H9 (cell line): ENCODE measurements around the gene SPATA31D4. TPM values are rescaled to one million over a fixed set of nuclear protein-coding genes. Genes with fewer than 3 reads are reported as not detected.

Experiments
- DNase-seq: peaks from one replicate; pipeline ENCODE4 v3.0.0-alpha.2; 2017
- H2AFZ ChIP-seq: one replicate; pipeline ENCODE4 v1.6.1; 2013; ENCODE audit warnings: mild to moderate bottlenecking, low read length, control low read depth, moderate library complexity
- H2AK5ac ChIP-seq: 2 replicates; pipeline ENCODE4 v1.6.1; 2013; ENCODE audit warnings: low read length, control low read depth, mixed read lengths; ENCODE audit not compliant: insufficient read length
- H2BK120ac ChIP-seq: one replicate; pipeline ENCODE4 v1.6.1; 2013; ENCODE audit warnings: low read depth, mild to moderate bottlenecking, low read length, control low read depth, inconsistent platforms; ENCODE audit not compliant: poor library complexity, severe bottlenecking
- H2BK12ac ChIP-seq: 2 replicates; pipeline ENCODE4 v1.6.1; 2013; ENCODE audit warnings: low read length, control low read depth, mixed read lengths, low read depth; ENCODE audit not compliant: insufficient read length
- H2BK15ac ChIP-seq: 2 replicates; pipeline ENCODE4 v1.6.1; 2013; ENCODE audit warnings: low read depth, low read length, control low read depth
- H2BK20ac ChIP-seq: one replicate; pipeline ENCODE4 v1.6.1; 2013; ENCODE audit warnings: low read depth, mild to moderate bottlenecking, low read length, control low read depth, inconsistent platforms; ENCODE audit not compliant: poor library complexity, severe bottlenecking
- H2BK5ac ChIP-seq: 2 replicates; pipeline ENCODE4 v1.6.1; 2013; ENCODE audit warnings: low read length, control low read depth, mixed read lengths; ENCODE audit not compliant: insufficient read length
- H3K14ac ChIP-seq: 2 replicates; pipeline ENCODE4 v1.6.1; 2013; ENCODE audit warnings: low read length, control low read depth; ENCODE audit not compliant: insufficient read depth
- H3K18ac ChIP-seq: 2 replicates; pipeline ENCODE4 v1.6.1; 2013; ENCODE audit warnings: low read depth, mild to moderate bottlenecking, mixed read lengths, low read length, control low read depth; ENCODE audit not compliant: insufficient read length
- H3K23ac ChIP-seq: 2 replicates; pipeline ENCODE4 v1.6.1; 2013; ENCODE audit warnings: low read length, control low read depth, mixed read lengths, low read depth; ENCODE audit not compliant: insufficient read length
- H3K23me2 ChIP-seq: 2 replicates; pipeline ENCODE4 v1.6.1; 2013; ENCODE audit warnings: low read depth, mild to moderate bottlenecking, mixed read lengths, low read length, control low read depth; ENCODE audit not compliant: insufficient read length, poor library complexity, severe bottlenecking
- H3K27ac ChIP-seq: 2 replicates; pipeline ENCODE4 v1.5.1; 2013; ENCODE audit warnings: low read length, control low read depth, mixed read lengths, low read depth; ENCODE audit not compliant: insufficient read length
- H3K27me3 ChIP-seq: 2 replicates; pipeline ENCODE4 v1.6.1; 2013; ENCODE audit warnings: low read length, control low read depth, inconsistent platforms; ENCODE audit not compliant: insufficient read depth
- H3K4ac ChIP-seq: 2 replicates; pipeline ENCODE4 v1.6.1; 2013; ENCODE audit warnings: low read depth, mild to moderate bottlenecking, control low read depth, inconsistent platforms, low read length, moderate library complexity
- H3K4me1 ChIP-seq: 2 replicates; pipeline ENCODE4 v1.6.1; 2013; ENCODE audit warnings: low read length, control low read depth, inconsistent platforms; ENCODE audit not compliant: insufficient read depth
- H3K4me2 ChIP-seq: 2 replicates; pipeline ENCODE4 v1.6.1; 2013; ENCODE audit warnings: low read length, control low read depth, mixed read lengths; ENCODE audit not compliant: insufficient read length, insufficient read depth
- H3K56ac ChIP-seq: 2 replicates; pipeline ENCODE4 v1.6.1; 2013; ENCODE audit warnings: low read depth, mild to moderate bottlenecking, mixed read lengths, low read length, control low read depth; ENCODE audit not compliant: insufficient read length
- H3K79me1 ChIP-seq: 2 replicates; pipeline ENCODE4 v1.6.1; 2013; ENCODE audit warnings: low read depth, mild to moderate bottlenecking, moderate library complexity, low read length, control low read depth, inconsistent platforms; ENCODE audit not compliant: insufficient read depth, poor library complexity, severe bottlenecking
- H3K79me2 ChIP-seq: 2 replicates; pipeline ENCODE4 v1.6.1; 2013; ENCODE audit warnings: low read length, control low read depth, inconsistent platforms; ENCODE audit not compliant: insufficient read depth
- H3K9ac ChIP-seq: 2 replicates; pipeline ENCODE4 v1.6.1; 2013; ENCODE audit warnings: low read length, control low read depth, mixed read lengths; ENCODE audit not compliant: insufficient read length; ENCODE audit errors: extremely low read depth
- H3K9me3 ChIP-seq: one replicate; pipeline ENCODE4 v1.6.1; 2013; ENCODE audit warnings: low read depth, low read length, inconsistent platforms; ENCODE audit not compliant: control insufficient read depth
- H3T11ph ChIP-seq: one replicate; pipeline ENCODE4 v1.6.1; 2013; ENCODE audit warnings: mild to moderate bottlenecking, low read length, control low read depth, inconsistent platforms
- H4K20me1 ChIP-seq: one replicate; pipeline ENCODE4 v1.6.1; 2013; ENCODE audit not compliant: control insufficient read depth, insufficient read length, insufficient read depth
- H4K5ac ChIP-seq: 2 replicates; pipeline ENCODE4 v1.6.1; 2013; ENCODE audit warnings: low read depth, mild to moderate bottlenecking, mixed read lengths, low read length, control low read depth; ENCODE audit not compliant: insufficient read length
- H4K8ac ChIP-seq: replicated peaks from 2 replicates; pipeline ENCODE4 v1.6.1; 2013; ENCODE audit warnings: low read length, control low read depth, mixed read lengths, low read depth; ENCODE audit not compliant: insufficient read length
- H4K91ac ChIP-seq: 2 replicates; pipeline ENCODE4 v1.6.1; 2013; ENCODE audit warnings: low read depth, mild to moderate bottlenecking, moderate library complexity, mixed read lengths, low read length, control low read depth; ENCODE audit not compliant: insufficient read length
- H3K27ac Mint-ChIP-seq, 3 experiments: 2 replicates in 2 of 3; 3 replicates in 1 of 3; pipeline ENCODE4 v1.8.0; 2020 to 2021; ENCODE audit warnings: mixed read lengths in 3 of 3, mild to moderate bottlenecking in 1 of 3, moderate library complexity in 1 of 3
- H3K27me3 Mint-ChIP-seq: 2 replicates; pipeline ENCODE4 v1.8.0; 2021; ENCODE audit warnings: low read depth, mild to moderate bottlenecking, moderate library complexity, mixed read lengths
- H3K36me3 Mint-ChIP-seq, 3 experiments: 2 replicates in 2 of 3; 3 replicates in 1 of 3; pipeline ENCODE4 v1.8.0; 2020 to 2021; ENCODE audit warnings: low read depth in 3 of 3, mixed read lengths in 3 of 3; ENCODE audit not compliant: insufficient read depth in 1 of 3
- H3K4me1 Mint-ChIP-seq, 2 experiments: 2 replicates each; pipeline ENCODE4 v1.8.0; 2020; ENCODE audit warnings: mixed read lengths in 2 of 2
- H3K4me3 Mint-ChIP-seq, 2 experiments: 2 replicates in 1 of 2; 3 replicates in 1 of 2; pipeline ENCODE4 v1.8.0; 2020 to 2021; ENCODE audit warnings: mild to moderate bottlenecking in 2 of 2, mixed read lengths in 2 of 2, moderate library complexity in 1 of 2
- H3K9me3 Mint-ChIP-seq, 2 experiments: 2 replicates in 1 of 2; 3 replicates in 1 of 2; pipeline ENCODE4 v1.8.0; 2020; ENCODE audit warnings: mild to moderate bottlenecking in 2 of 2, mixed read lengths in 2 of 2, moderate library complexity in 1 of 2
- CTCF ChIP-seq: fragments of 200-600 bp; sonication (generic); conservative IDR thresholded peaks from 3 replicates; pipeline ENCODE4 v1.8.0; 2021; ENCODE audit warnings: antibody characterized with exemption, mild to moderate bottlenecking
- total RNA-seq: library from RNA; stranded (reverse); gene quantifications from 2 replicates; pipeline ENCODE4 v1.2.1, GENCODE V29; 2021

SPATA31D4 gene
- total RNA-seq, 1 experiment from 2014 or later, result not detected

DNA sequence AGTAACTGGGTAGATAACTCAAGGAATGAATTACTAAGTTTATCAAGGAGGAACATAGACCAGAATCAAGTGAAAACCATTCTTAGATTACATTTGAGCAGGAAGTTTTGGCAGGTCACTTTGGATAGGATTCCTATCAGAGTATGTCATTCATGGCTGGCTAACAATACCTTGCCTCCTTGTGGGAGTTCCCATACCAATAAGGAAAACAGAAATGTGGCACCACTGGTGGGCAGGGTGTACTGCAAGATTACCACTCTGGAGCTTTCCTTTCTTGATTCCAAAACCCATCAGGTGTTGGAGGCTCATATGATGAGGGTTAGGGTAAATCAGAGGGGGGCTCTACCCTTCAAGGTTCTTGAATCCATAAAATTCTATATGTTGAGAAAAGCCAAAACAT, 41.7 kb downstream of the SPATA31D4 start:
- Histone ChIP-seq H4K20me1 (no peaks in the 10 kb centered on the region), H3K79me1 (no peaks in the 10 kb centered on the region), H2AFZ (no peak overlapping the region), H4K8ac (no peak overlapping the region), H3K14ac (no peak overlapping the region), H3K4me1 (no peaks in the 10 kb centered on the region), H2BK5ac (no peak overlapping the region), H4K91ac (no peak overlapping the region), H3K4ac (no peak overlapping the region), H3K27ac (no peak overlapping the region), H2BK15ac (no peak overlapping the region), H3K9ac (no peak overlapping the region), H2BK12ac (no peak overlapping the region), H2BK120ac (no peak overlapping the region), H3K79me2 (0 out of 2 replicates have a peak, but pooled peaks cover 2% of the 10 kb centered on the region), H3K18ac (no peak overlapping the region), H4K5ac (no peak overlapping the region), H3K56ac (no peak overlapping the region), H3K9me3 (no peaks in the 10 kb centered on the region), H2AK5ac (no peak overlapping the region), H3K4me2 (no peak overlapping the region), H2BK20ac (no peak overlapping the region), H3K27me3 (no peaks in the 10 kb centered on the region), H3K23ac (no peak overlapping the region), H3T11ph (no peak overlapping the region), H3K23me2 (no peaks in the 10 kb centered on the region)
- H3K9me3 Mint-ChIP-seq, result peaks cover 7 to 11% of the 10 kb centered on the region in 2 experiments; a peak in 4 of 5 replicates
- no peaks in the 10 kb centered on the region for H3K4me1 Mint-ChIP-seq
- H3K27me3 Mint-ChIP-seq, result no peaks in the 10 kb centered on the region
- no peak for DNase-seq
- no peak for TF ChIP-seq CTCF
- H3K27ac Mint-ChIP-seq, result no peak overlapping the region
- H3K4me3 Mint-ChIP-seq, result no peak overlapping the region
- peaks cover 0 to 4% (median 3%) of the 10 kb centered on the region in 3 experiments; a peak in 3 of 7 replicates for H3K36me3 Mint-ChIP-seq
